Lower leg skin (tissue), 3 donors: ENCODE data around the gene MYRIP.

Experiments
- POLR2A ChIP-seq, 2 donors: fragments of 450-650 bp; IDR thresholded peaks; one replicate each; pipeline ENCODE4 v1.6.1; 2016 to 2017; ENCODE audit warnings: antibody characterized with exemption in 2 of 2, mild to moderate bottlenecking in 1 of 2, moderate library complexity in 1 of 2
- TF ChIP-seq, protein P1 (sequence below), 3 donors: fragments of 450-650 bp; IDR thresholded peaks; one replicate each; pipeline ENCODE4 v1.5.1; 2016; ENCODE audit warnings: antibody characterized with exemption in 3 of 3, mild to moderate bottlenecking in 3 of 3, moderate library complexity in 2 of 3

DNA sequence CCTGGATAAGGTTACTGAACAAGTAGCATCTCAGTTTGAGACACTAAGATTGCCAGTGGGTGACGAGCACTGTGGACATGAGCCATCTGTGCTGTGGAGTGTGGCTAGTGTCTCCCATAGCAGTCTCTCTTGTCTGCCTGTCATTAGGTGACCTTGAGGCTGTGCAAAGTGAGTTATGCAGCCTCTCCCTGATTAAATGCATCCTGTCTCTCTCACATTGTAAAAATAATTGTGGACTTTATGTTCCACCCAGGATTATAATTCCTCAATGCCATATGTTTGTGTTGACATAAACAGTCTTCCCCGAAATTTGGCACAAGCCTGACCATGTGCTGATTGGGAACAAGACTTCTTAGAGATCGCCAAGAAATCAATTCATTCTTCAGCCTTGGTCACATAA is 168.9 kb downstream of the MYRIP start:
- TF ChIP-seq POLR2A (IDR thresholded peaks at IDR 0.05): no peak
- TF ChIP-seq, protein P1, sequence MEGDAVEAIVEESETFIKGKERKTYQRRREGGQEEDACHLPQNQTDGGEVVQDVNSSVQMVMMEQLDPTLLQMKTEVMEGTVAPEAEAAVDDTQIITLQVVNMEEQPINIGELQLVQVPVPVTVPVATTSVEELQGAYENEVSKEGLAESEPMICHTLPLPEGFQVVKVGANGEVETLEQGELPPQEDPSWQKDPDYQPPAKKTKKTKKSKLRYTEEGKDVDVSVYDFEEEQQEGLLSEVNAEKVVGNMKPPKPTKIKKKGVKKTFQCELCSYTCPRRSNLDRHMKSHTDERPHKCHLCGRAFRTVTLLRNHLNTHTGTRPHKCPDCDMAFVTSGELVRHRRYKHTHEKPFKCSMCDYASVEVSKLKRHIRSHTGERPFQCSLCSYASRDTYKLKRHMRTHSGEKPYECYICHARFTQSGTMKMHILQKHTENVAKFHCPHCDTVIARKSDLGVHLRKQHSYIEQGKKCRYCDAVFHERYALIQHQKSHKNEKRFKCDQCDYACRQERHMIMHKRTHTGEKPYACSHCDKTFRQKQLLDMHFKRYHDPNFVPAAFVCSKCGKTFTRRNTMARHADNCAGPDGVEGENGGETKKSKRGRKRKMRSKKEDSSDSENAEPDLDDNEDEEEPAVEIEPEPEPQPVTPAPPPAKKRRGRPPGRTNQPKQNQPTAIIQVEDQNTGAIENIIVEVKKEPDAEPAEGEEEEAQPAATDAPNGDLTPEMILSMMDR (IDR thresholded peaks at IDR 0.05): no peak
